ENCODE results near the gene MTCL1.
A peak's percentile ranks its signal among the peaks of the same experiment; 100 is the strongest.

MTCL1 gene

GRCh38 chr18:8842506-8842905, 137.2 kb downstream of the MTCL1 start:
- no peak for DNase-seq

- DNase-seq: no peak
These were observed 137.6 kb downstream of the MTCL1 start for GRCh38 chr18:8843005-8843404.

GRCh38 chr18:8844721-8845148, 139.4 kb downstream of the MTCL1 start:
- no peak for DNase-seq

GRCh38 chr18:8845506-8845905, 140.2 kb downstream of the MTCL1 start:
- no peak for DNase-seq

- no peak for DNase-seq
These were observed 141.9 kb downstream of the MTCL1 start for GRCh38 chr18:8847066-8847755.

- DNase-seq: no peak
These were observed 142.5 kb downstream of the MTCL1 start for GRCh38 chr18:8847900-8848299.

- no peak for DNase-seq
These were observed 143.2 kb downstream of the MTCL1 start for GRCh38 chr18:8848541-8848940.

GRCh38 chr18:8849696-8850095, 144.3 kb downstream of the MTCL1 start:
- DNase-seq: no peak

GRCh38 chr18:8851659-8852058, 146.3 kb downstream of the MTCL1 start:
- DNase-seq: no peak

- DNase-seq: no peak
These were observed 149.2 kb downstream of the MTCL1 start for GRCh38 chr18:8854550-8854949.

- no peak for DNase-seq
These were observed 149.6 kb downstream of the MTCL1 start for GRCh38 chr18:8854962-8855361.

GRCh38 chr18:8856212-8856611, 150.9 kb downstream of the MTCL1 start:
- DNase-seq: no peak

GRCh38 chr18:8856769-8857393, 151.5 kb downstream of the MTCL1 start:
- no peak for DNase-seq

- no peak for DNase-seq
These were observed 152.4 kb downstream of the MTCL1 start for GRCh38 chr18:8857806-8858205.

GRCh38 chr18:8858888-8859511, 153.6 kb downstream of the MTCL1 start:
- DNase-seq: peak; percentile 23

- no peak for DNase-seq
These were observed 155.7 kb downstream of the MTCL1 start for GRCh38 chr18:8860845-8861642.

- no peak for DNase-seq
These were observed 158.1 kb downstream of the MTCL1 start for GRCh38 chr18:8863427-8863826.

- peak; percentile 35 for DNase-seq
These were observed 160.6 kb downstream of the MTCL1 start for GRCh38 chr18:8865934-8866333.

- DNase-seq: no peak
These were observed 161.3 kb downstream of the MTCL1 start for GRCh38 chr18:8866679-8867078.

- DNase-seq: no peak
These were observed 162.9 kb downstream of the MTCL1 start for GRCh38 chr18:8868276-8868675.

- DNase-seq: no peak
These were observed 163.5 kb downstream of the MTCL1 start for GRCh38 chr18:8868779-8869415.

- DNase-seq: no peak
These were observed 164.3 kb downstream of the MTCL1 start for GRCh38 chr18:8869696-8870095.

GRCh38 chr18:8870528-8870927, 165.2 kb downstream of the MTCL1 start:
- no peak for DNase-seq

All from hematopoietic multipotent progenitor cell treated with erythropoietin and hydrocortisone succinate and interleukin-3 and kit ligand, for 4 days (in vitro differentiated cells).